GM21576 (cell line): ENCODE results near the gene SH3PXD2B.
"Not testable (repeated sequence)": the region's sequence is repeated elsewhere in the genome, so short reads cannot be mapped to it uniquely, and the experiment has no call there.

Experiments
- ATAC-seq: cut with Tn5 transposase; IDR thresholded peaks from one replicate; pipeline ENCODE4 v1.9.1; 2021; ENCODE audit warnings: mild to moderate bottlenecking, moderate library complexity; ENCODE audit not compliant: unreplicated experiment

SH3PXD2B gene

DNA sequence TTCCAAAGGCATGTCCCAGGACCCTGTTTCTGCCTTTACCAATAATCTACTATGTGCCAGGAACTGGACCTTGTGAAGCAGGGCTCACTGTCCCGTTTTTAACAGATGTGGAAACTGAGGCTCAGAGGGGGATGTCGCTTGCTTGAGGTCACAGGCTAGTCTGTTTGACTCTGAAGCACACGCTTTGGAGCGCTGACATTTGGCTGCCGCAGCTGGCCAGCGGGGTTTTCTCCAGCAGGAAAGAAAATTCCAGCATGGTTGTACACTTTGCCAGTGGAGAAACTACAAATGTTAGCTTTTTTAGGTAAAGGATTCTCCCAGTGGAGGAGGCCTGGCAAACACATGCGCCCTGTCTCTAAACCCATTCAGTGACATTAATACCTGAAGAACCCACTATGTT, 50.5 kb downstream of the SH3PXD2B start:
- no peak for ATAC-seq

GRCh38 chr5:172403189-172403796, 51.0 kb downstream of the SH3PXD2B start:
- no peak for ATAC-seq

GRCh38 chr5:172402531-172403188, 51.7 kb downstream of the SH3PXD2B start:
- no peak for ATAC-seq

- ATAC-seq, result not testable (repeated sequence)
These were observed 52.3 kb downstream of the SH3PXD2B start for GRCh38 chr5:172402031-172402430.

- ATAC-seq, result no peak
These were observed 54.5 kb downstream of the SH3PXD2B start for GRCh38 chr5:172399826-172400225.

GRCh38 chr5:172399336-172399735, 55.0 kb downstream of the SH3PXD2B start:
- no peak for ATAC-seq

DNA sequence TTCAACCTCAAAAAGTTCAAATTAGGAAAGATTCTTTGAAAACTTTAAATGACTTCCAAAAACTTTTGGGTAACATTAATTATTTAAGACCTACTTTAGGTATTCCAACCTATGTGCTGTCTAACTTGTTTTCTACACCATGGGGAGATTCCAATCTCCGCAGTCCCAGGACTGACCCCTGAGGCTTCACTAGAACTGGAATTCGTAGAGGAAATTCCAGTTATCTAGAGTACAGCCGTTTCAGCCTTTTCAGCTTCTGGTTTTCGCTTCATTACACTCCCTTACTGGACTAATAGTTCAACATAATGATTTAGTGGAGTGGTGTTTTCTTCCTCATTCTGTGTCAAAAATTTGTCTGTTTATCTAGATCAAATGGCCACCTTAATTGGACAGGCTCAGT, 55.7 kb downstream of the SH3PXD2B start:
- ATAC-seq, result not testable (repeated sequence)

DNA sequence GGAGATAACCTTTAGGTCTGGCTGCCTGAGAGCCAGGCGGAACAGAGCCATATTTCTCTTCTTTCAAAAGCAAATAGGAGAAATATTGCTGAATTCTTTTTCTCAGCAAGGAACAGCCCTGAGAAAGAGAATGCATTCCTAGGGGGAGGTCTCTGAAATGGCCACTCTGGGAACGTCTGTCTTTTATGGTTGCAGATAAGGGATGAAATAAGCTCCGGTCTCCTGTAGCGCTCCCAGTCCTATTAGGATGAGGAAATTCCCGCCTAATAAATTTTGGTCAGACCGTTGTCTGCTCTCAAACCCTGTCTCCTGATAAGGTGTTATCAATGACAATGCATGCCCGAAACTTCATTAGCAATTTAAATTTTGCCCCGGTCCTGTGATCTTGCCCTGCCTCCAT, 57.3 kb downstream of the SH3PXD2B start:
- ATAC-seq, result not testable (repeated sequence)

GRCh38 chr5:172396220-172396619, 58.1 kb downstream of the SH3PXD2B start:
- ATAC-seq, result no peak

GRCh38 chr5:172395483-172395882, 58.8 kb downstream of the SH3PXD2B start:
- no peak for ATAC-seq

- ATAC-seq, result no peak
These were observed 64.7 kb downstream of the SH3PXD2B start for GRCh38 chr5:172389578-172390112.

GRCh38 chr5:172388246-172388733, 66.0 kb downstream of the SH3PXD2B start:
- no peak for ATAC-seq

DNA sequence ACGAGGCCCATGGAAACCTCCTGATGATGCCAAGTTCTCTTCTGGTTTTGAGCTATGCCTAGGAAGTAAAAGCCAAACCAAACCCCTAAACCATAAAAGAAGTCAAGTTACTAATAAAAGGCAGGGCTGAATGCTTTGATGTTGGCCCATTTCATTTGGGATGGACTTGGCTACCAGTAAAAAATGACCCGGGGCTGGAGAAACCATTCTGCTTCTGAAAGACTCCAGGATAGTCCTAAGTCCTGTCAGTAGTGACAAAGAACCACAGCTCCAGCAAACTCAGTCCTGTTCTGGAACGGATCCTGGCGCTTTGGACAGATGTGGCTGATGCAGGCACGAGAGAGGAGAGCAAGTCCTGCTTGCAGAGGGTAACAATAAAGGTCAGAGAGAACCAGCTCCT, 68.6 kb downstream of the SH3PXD2B start:
- no peak for ATAC-seq

DNA sequence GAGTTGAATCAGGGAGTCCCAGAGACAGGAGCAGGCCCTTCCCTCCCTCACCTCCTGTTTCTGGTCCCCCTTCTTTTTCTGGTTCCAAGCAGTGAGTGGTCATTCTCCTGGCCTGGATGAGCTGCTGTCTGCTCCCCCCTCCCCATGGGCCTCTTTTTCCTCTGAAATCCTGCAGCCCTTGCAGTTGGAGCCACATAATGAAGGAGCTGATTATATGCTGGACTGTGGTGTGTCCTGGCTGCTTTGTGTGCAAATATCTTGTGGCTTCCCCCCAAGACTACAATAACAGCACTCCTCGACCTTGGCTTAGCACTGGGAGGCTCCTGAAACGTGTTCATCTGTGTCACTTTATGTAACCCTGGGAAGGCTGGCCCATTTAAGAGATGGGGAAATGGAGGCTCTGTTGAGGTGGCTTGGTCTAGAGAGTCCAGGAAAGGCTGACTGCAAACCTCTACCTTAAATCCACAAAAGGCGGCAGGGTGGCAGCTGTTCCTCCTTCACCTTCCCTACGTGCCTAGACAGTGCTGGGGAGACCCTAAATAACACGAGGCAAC, 69.2 kb downstream of the SH3PXD2B start:
- ATAC-seq, result no peak

DNA sequence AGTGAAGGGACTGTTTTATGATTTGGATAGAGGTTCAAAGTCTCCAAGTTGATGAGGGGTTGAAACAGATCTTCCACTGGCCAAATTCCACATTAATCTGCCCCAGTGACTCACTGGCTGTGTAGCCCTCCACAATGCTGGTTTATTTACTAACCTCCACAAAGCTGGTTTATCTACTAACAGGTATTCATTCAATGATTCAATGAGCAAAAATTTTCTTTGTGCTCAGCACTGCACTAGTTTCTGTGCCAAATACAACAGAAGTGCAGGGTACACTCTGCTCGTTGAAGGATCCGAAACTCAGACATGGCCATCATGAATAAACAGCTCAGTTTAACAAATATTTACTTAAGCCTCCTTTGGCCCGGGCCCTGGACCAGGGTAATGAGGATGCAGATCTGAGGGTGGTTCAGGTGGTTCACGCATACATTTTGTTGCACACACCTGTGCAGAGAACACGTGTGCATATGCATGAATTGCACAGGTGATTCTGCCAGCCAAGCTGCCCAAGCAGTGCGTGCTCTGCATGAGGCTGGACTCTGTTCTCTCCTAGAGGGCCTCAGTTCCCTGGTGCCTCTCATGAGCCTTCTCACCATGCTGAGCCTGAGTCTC, 71.0 kb downstream of the SH3PXD2B start:
- no peak for ATAC-seq

- no peak for ATAC-seq
These were observed 73.2 kb downstream of the SH3PXD2B start for GRCh38 chr5:172380987-172381643.

GRCh38 chr5:172380301-172380986, 73.9 kb downstream of the SH3PXD2B start:
- no peak for ATAC-seq

DNA sequence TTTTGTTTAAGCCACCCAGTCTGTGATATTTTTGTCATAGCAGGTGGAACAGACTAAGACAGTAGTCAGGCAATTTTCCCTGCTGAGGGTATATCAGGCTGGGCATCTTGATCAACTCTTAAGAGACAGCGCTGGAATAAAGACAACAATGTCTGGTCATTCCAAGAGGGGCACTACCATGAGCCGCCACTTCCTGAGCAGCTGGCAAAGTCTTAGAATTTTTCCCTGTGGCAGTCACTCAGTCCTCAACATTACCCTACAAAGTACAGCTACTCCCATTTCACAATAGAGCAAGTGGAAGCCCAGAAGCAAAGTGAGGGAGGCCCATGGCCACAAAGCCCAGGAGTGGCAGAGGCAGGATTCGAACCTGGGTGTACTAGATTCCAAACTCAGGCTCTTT, 74.8 kb downstream of the SH3PXD2B start:
- ATAC-seq, result no peak

GRCh38 chr5:172377856-172378255, 76.5 kb downstream of the SH3PXD2B start:
- ATAC-seq, result no peak

DNA sequence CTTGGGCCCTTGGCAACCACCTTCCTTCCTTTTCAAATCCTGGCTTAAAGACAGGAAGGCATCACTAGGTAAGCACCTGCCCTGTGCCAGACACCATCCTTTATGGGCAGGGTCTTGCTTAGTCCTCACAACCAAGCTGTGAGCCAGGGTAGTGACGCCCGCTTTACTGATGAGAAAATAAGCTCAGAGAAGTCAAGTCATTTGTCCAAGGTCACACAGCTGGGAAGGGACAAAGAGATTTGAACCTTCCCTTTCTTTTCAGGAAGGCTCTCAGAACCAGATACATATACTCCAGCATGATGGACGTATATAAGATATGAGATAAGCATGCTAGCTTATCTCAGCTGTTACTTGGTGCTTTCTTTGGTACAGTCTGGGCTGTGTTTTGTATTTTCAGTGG, 76.9 kb downstream of the SH3PXD2B start:
- ATAC-seq, result no peak

- ATAC-seq, result no peak
These were observed 79.5 kb downstream of the SH3PXD2B start for GRCh38 chr5:172374783-172375182.
